Peyer's patch (tissue), 4 donors: ENCODE measurements around the gene SPATS2.

Source experiments
- CTCF ChIP-seq, 6 experiments: fragments of 450-650 bp in 4 of 6; fragments of 200-600 bp in 2 of 6; sonication (generic) in 1 of 6; IDR thresholded peaks; one replicate each; pipeline ENCODE4 v1.5.1; 2017 to 2019; ENCODE audit warnings: antibody characterized with exemption in 6 of 6, mild to moderate bottlenecking in 3 of 6, moderate library complexity in 1 of 6
- POLR2A ChIP-seq, 2 donors: fragments of 450-650 bp; IDR thresholded peaks; one replicate each; pipeline ENCODE4 v1.5.1; 2017; ENCODE audit warnings: antibody characterized with exemption in 2 of 2, mild to moderate bottlenecking in 2 of 2, moderate library complexity in 2 of 2

DNA sequence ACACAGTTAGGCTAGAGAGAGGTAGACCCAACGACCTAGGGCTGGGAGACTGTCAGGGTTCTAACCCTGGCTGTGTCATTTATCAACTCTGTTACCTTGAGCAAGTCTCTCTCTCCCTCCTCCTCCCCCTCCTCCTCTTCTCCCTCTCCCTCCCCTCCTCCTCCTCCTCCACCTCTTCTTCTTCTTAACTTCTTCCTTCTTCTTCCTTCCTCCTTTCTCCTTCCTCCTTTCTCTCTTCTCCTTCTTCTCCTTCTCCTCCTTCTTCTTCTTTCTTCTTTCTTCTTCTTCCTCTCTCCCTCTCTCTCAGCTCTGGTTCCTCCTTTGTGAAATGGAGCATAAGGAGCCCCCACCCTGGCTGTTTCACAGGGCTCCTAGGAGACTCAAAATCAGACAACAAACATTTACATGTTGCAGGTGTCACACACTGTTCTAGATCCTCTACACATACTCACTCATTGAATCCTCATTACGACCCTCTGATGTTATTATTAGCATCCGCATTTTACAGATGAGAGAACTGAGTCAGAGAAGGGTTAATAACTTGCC lies 169.3 kb downstream of the SPATS2 start:
- TF ChIP-seq CTCF (IDR thresholded peaks at IDR 0.05), result no peak
- TF ChIP-seq POLR2A (IDR thresholded peaks at IDR 0.05), result no peak
